Muscle layer of colon (tissue), 2 donors: Measurements from ENCODE around the gene DNAJB13.
"Not testable (repeated sequence)": the region's sequence is repeated elsewhere in the genome, so short reads cannot be mapped to it uniquely, and the experiment has no call there.

ENCODE experiments used
- H3K27ac ChIP-seq: one replicate; pipeline ENCODE4 v1.7.0; 2013; ENCODE audit warnings: low read depth, mild to moderate bottlenecking, low read length, moderate library complexity
- H3K27me3 ChIP-seq, 2 donors: one replicate each; pipeline ENCODE4 v1.7.0; 2013; ENCODE audit warnings: low read length in 2 of 2, mild to moderate bottlenecking in 2 of 2; ENCODE audit not compliant: insufficient read depth in 2 of 2, control insufficient read depth in 1 of 2
- H3K36me3 ChIP-seq: one replicate; pipeline ENCODE4 v1.7.0; 2013; ENCODE audit warnings: mild to moderate bottlenecking, low read length; ENCODE audit not compliant: insufficient read depth
- H3K4me1 ChIP-seq: one replicate; pipeline ENCODE4 v1.7.0; 2013; ENCODE audit warnings: mild to moderate bottlenecking, low read length; ENCODE audit not compliant: insufficient read depth
- H3K4me3 ChIP-seq, 2 donors: one replicate each; pipeline ENCODE4 v1.7.0; 2013; ENCODE audit warnings: low read length in 2 of 2, low read depth in 1 of 2, mild to moderate bottlenecking in 1 of 2, moderate library complexity in 1 of 2
- H3K9ac ChIP-seq: one replicate; pipeline ENCODE4 v1.7.0; 2013; ENCODE audit warnings: low read length
- H3K9me3 ChIP-seq: one replicate; pipeline ENCODE4 v1.7.0; 2013; ENCODE audit warnings: mild to moderate bottlenecking, low read length
- donor health status: abdominal sarcoma.
- donor health status: Adenocarcinoma of cecum.

The DNAJB13 gene

GRCh38 chr11:73932781-73933180 lies 18.0 kb upstream of the DNAJB13 start:
- Histone ChIP-seq H3K9me3 (no peaks in the 10 kb centered on the region), H3K9ac (no peak overlapping the region), H3K27me3 (no peaks in the 10 kb centered on the region), H3K4me3 (no peak overlapping the region), H3K36me3 (peaks cover 12% of the 10 kb centered on the region), H3K27ac (no peak overlapping the region), H3K4me1 (no peaks in the 10 kb centered on the region)

- H3K9me3 ChIP-seq, H3K27me3 ChIP-seq, H3K36me3 ChIP-seq, H3K9ac ChIP-seq, H3K4me1 ChIP-seq, H3K27ac ChIP-seq, H3K4me3 ChIP-seq: not testable (repeated sequence)
Observed at GRCh38 chr11:73936047-73936446, 14.8 kb upstream of the DNAJB13 start.

GRCh38 chr11:73939096-73939495 lies 11.7 kb upstream of the DNAJB13 start:
- Histone ChIP-seq H3K36me3 (peaks cover 4% of the 10 kb centered on the region), H3K4me1 (no peaks in the 10 kb centered on the region), H3K27me3 (no peaks in the 10 kb centered on the region), H3K9me3 (no peaks in the 10 kb centered on the region), H3K4me3 (no peak overlapping the region), H3K27ac (no peak overlapping the region), H3K9ac (no peak overlapping the region)

GRCh38 chr11:73940801-73941570 lies 9.8 kb upstream of the DNAJB13 start:
- Histone ChIP-seq H3K4me1 (no peaks in the 10 kb centered on the region), H3K9me3 (no peaks in the 10 kb centered on the region), H3K27ac (no peak overlapping the region), H3K36me3 (no peaks in the 10 kb centered on the region), H3K4me3 (no peak overlapping the region), H3K27me3 (no peaks in the 10 kb centered on the region), H3K9ac (no peak overlapping the region)

GRCh38 chr11:73942010-73942409 lies 8.8 kb upstream of the DNAJB13 start:
- Histone ChIP-seq H3K27ac (no peak overlapping the region), H3K27me3 (no peaks in the 10 kb centered on the region), H3K9me3 (no peaks in the 10 kb centered on the region), H3K4me3 (no peak overlapping the region), H3K9ac (no peak overlapping the region), H3K4me1 (no peaks in the 10 kb centered on the region), H3K36me3 (no peaks in the 10 kb centered on the region)

GRCh38 chr11:73944085-73944484 lies 6.7 kb upstream of the DNAJB13 start:
- no peaks in the 10 kb centered on the region for H3K9me3 ChIP-seq
- H3K27me3 ChIP-seq = no peaks in the 10 kb centered on the region
- H3K4me3 ChIP-seq = no peak overlapping the region
- H3K27ac ChIP-seq = no peak overlapping the region
- no peaks in the 10 kb centered on the region for H3K4me1 ChIP-seq
- H3K36me3 ChIP-seq = no peaks in the 10 kb centered on the region
- no peak overlapping the region for H3K9ac ChIP-seq

- no peak overlapping the region for H3K27ac ChIP-seq
- no peak overlapping the region for H3K9ac ChIP-seq
- no peaks in the 10 kb centered on the region for H3K27me3 ChIP-seq
- H3K9me3 ChIP-seq = no peaks in the 10 kb centered on the region
- no peaks in the 10 kb centered on the region for H3K36me3 ChIP-seq
- no peaks in the 10 kb centered on the region for H3K4me1 ChIP-seq
- H3K4me3 ChIP-seq = no peak overlapping the region
Observed at GRCh38 chr11:73944901-73945300, 5.9 kb upstream of the DNAJB13 start.

GRCh38 chr11:73945396-73945795 lies 5.4 kb upstream of the DNAJB13 start:
- Histone ChIP-seq H3K27me3 (no peaks in the 10 kb centered on the region), H3K4me1 (no peaks in the 10 kb centered on the region), H3K9me3 (no peaks in the 10 kb centered on the region), H3K9ac (no peak overlapping the region), H3K4me3 (no peak overlapping the region), H3K27ac (no peak overlapping the region), H3K36me3 (no peaks in the 10 kb centered on the region)

- H3K36me3 ChIP-seq = no peaks in the 10 kb centered on the region
- H3K9me3 ChIP-seq = no peaks in the 10 kb centered on the region
Observed at GRCh38 chr11:73946798-73947458, 3.9 kb upstream of the DNAJB13 start.

GRCh38 chr11:73949246-73949645 lies 1.6 kb upstream of the DNAJB13 start:
- Histone ChIP-seq H3K36me3 (no peaks in the 10 kb centered on the region), H3K9ac (no peak overlapping the region), H3K4me1 (no peaks in the 10 kb centered on the region), H3K4me3 (no peak overlapping the region), H3K9me3 (no peaks in the 10 kb centered on the region), H3K27me3 (no peaks in the 10 kb centered on the region), H3K27ac (no peak overlapping the region)

More at GRCh38 chr11:73946798-73947458, 3.9 kb upstream of the DNAJB13 start:
- Histone ChIP-seq H3K27ac (no peak overlapping the region), H3K27me3 (no peaks in the 10 kb centered on the region), H3K4me1 (no peaks in the 10 kb centered on the region), H3K4me3 (no peak overlapping the region), H3K9ac (no peak overlapping the region)

GRCh38 chr11:73949912-73950311 lies 914 bp upstream of the DNAJB13 start:
- Histone ChIP-seq H3K4me1 (no peaks in the 10 kb centered on the region), H3K36me3 (no peaks in the 10 kb centered on the region), H3K9me3 (no peaks in the 10 kb centered on the region), H3K27me3 (no peaks in the 10 kb centered on the region), H3K4me3 (no peak overlapping the region), H3K9ac (no peak overlapping the region), H3K27ac (no peak overlapping the region)

- H3K9ac ChIP-seq = no peak overlapping the region
- no peak overlapping the region for H3K4me3 ChIP-seq
- H3K9me3 ChIP-seq = no peaks in the 10 kb centered on the region
- no peaks in the 10 kb centered on the region for H3K36me3 ChIP-seq
- no peak overlapping the region for H3K27ac ChIP-seq
- no peaks in the 10 kb centered on the region for H3K27me3 ChIP-seq
- H3K4me1 ChIP-seq = no peaks in the 10 kb centered on the region
Observed at GRCh38 chr11:73951797-73952196, 971 bp downstream of the DNAJB13 start.
